GM18507 (cell line): ENCODE data around the gene SNED1.

Experiments used
- DNase-seq: peaks from one replicate; pipeline ENCODE4 v3.0.0; 2011; ENCODE audit warnings: low read depth; ENCODE audit not compliant: insufficient read length; ENCODE audit errors: extremely low spot score
- FAIRE-seq: peaks from 2 replicates; lab custom pipeline; 2011; peaks lifted over from hg19 to GRCh38; lab: Jason Lieb, UNC

SNED1 gene

DNA sequence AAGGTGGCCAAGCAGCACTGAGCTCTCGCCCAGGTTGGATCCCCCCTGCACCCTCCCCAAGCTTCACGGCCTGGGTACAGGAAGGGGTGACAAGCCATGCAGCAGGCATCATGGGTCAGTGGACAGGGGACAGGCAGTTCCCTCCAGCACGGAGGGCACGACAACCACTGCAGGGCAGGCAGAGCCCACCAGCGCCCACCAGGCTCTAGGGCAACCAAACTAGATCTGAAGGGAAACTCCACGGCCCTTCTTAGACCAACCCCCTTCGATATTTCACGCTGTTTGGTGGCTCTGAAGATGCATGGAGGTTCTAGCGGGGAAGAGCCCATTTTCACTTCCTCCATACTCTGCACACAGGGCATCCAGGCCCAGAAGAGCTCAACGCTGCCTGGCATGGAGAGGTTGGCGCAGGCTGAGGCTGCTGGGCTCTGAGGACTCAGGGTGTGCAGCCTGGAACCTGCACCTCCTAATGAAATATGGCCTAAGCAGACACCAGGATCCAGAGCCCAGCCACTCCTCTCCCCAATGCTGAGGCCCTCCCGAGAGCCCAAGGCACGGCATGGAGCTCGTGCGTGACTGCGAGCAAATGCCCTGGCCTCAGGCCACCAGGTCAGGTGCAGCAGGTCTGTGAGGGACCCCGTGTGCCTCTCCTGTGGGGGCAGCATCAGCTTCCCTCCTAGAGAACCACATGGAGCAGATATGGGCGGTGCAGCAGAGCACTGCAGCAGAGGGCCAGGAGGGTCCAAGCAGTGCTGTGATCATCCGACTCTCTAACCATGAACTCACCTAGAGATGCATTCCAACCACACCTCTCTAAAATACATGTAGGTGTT is 112.4 kb downstream of the SNED1 start:
- FAIRE-seq (peak; percentile 87), DNase-seq (no peak)

DNA sequence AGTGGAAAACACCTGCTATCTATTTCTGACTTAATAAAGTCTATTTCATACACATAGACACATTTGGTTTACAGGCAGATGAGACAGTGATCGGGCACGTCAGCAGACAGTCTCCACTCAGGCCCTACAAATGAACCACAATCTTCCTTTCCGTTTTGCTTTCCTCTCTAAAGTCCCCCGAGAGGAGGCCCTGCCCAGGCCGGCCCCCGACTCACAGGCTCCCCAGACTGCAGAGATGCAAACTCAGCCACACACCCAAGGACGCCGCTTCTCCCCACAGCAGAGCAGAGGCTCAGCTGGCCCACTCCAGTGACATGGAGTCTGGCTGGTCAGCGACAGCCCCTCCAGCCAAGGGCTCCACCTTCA is 113.0 kb downstream of the SNED1 start:
- FAIRE-seq (no peak), DNase-seq (no peak)

- DNase-seq: no peak
- FAIRE-seq: no peak
These were observed 113.6 kb downstream of the SNED1 start for GRCh38 chr2:241112046-241112445.

DNA sequence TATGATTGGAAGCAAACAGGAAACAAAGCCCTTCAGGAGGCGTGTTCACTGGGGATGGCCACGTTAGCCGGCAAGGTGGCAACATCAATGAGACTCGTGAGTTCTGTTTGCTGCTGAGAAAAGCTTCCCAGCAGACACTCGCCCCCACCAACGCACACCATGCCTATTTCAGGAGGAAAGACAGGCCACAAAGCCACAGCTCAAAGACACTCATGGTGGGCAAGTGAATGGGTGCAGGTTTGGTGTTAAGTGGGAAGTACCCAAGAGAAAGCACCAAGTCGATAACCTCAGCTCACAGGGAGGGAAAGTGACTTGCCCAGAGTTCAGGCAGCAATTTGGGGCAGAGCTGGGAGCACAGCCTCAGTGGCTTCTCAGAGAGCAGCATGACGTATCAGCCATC is 114.2 kb downstream of the SNED1 start:
- no peak for DNase-seq
- peak; percentile 72 for FAIRE-seq

DNA sequence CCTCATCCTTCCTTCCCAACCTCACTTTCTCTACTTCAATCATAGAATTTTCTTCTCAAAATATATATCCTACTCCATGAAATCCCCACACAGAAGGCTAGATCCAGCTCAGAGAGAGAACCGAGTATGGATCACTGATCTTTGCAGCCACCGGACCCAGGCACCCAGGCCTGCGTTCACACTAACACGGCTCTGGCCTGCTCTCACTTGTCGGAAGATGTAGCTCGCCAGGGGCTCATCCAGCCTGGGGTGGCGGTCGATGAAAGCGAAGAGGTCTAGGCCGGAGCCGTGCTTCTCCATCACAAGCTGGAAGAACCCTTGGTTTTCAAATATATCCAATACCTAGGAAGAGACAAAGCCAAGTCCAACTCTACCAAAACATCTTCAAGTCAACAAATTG is 116.4 kb downstream of the SNED1 start:
- no peak for DNase-seq
- no peak for FAIRE-seq

DNA sequence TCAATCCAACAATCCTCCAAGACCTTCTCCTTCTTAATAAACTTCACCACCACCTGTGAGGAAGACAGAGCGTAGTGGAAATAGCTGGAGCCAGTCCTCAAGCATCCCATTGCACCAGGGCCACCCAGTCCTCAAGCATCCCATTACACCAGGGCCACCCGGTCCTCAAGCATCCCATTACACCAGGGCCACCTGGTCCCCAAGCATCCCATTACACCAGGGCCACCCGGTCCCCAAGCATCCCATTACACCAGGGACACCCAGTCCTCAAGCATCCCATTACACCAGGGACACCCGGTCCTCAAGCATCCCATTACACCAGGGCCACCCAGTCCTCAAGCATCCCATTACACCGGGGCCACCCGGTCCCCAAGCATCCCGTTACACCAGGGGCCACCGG is 116.9 kb downstream of the SNED1 start:
- no peak for FAIRE-seq
- no peak for DNase-seq

GRCh38 chr2:241116606-241117560 is 118.5 kb downstream of the SNED1 start:
- DNase-seq (no peak), FAIRE-seq (no peak)

- DNase-seq (no peak), FAIRE-seq (no peak)
These were observed 120.5 kb downstream of the SNED1 start for GRCh38 chr2:241118737-241119505.

- FAIRE-seq (peak; percentile 54), DNase-seq (no peak)
These were observed 122.0 kb downstream of the SNED1 start for GRCh38 chr2:241120440-241120839.

- DNase-seq: no peak
- no peak for FAIRE-seq
These were observed 122.6 kb downstream of the SNED1 start for GRCh38 chr2:241121008-241121407.

GRCh38 chr2:241122376-241123002 is 124.1 kb downstream of the SNED1 start:
- no peak for DNase-seq
- FAIRE-seq: no peak

- FAIRE-seq (no peak), DNase-seq (no peak)
These were observed 125.6 kb downstream of the SNED1 start for GRCh38 chr2:241123816-241124536.

- DNase-seq (no peak), FAIRE-seq (peak; percentile 33)
These were observed 127.2 kb downstream of the SNED1 start for GRCh38 chr2:241125626-241126025.

- no peak for FAIRE-seq
These were observed 127.8 kb downstream of the SNED1 start for GRCh38 chr2:241126201-241126611.

GRCh38 chr2:241126771-241127202 is 128.4 kb downstream of the SNED1 start:
- DNase-seq (no peak), FAIRE-seq (no peak)

More at GRCh38 chr2:241126201-241126611, 127.8 kb downstream of the SNED1 start:
- DNase-seq: no peak

- FAIRE-seq (no peak), DNase-seq (no peak)
These were observed 129.8 kb downstream of the SNED1 start for GRCh38 chr2:241128266-241128665.

DNA sequence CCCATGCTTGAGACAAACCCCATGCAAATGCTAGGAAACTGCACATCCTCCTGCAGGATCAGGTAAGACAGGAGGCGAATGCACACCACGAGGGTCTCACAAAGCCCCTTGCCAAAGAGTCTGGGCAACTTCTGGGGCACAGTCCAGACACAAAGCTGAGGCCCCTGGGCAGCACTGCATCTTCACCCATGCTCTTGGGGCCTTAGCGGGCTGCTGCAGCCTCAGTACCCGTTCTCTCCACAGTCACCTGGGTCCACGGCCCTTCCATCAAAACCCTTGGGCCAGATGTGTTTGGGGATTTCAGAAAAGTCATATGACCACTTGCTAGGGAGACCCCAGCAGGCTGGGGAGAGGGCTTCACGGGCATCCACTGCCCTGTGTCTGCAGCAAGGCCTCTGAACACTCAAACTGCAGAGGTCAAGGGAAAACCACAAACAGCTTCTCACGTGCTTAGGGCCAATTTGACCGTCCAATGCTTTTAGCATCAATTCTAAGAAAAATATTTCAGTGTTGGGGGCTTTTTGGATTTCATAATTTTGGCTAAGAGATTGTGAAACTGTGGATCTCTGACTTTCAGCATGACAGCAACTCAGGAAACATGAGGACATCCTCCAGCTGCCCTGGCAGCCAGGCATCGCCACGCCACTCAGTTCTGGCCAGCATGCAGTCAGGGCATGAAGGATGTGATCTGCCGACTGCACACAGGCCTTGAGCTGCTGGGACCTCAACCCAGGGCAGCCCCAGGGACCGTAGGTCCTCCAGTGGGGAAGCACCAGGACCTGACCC is 130.9 kb downstream of the SNED1 start:
- DNase-seq (no peak), FAIRE-seq (peak; percentile 62)

- no peak for DNase-seq
- no peak for FAIRE-seq
These were observed 131.9 kb downstream of the SNED1 start for GRCh38 chr2:241130316-241130715.
